ENCODE results near the gene TSHZ3.

The TSHZ3 gene

DNA sequence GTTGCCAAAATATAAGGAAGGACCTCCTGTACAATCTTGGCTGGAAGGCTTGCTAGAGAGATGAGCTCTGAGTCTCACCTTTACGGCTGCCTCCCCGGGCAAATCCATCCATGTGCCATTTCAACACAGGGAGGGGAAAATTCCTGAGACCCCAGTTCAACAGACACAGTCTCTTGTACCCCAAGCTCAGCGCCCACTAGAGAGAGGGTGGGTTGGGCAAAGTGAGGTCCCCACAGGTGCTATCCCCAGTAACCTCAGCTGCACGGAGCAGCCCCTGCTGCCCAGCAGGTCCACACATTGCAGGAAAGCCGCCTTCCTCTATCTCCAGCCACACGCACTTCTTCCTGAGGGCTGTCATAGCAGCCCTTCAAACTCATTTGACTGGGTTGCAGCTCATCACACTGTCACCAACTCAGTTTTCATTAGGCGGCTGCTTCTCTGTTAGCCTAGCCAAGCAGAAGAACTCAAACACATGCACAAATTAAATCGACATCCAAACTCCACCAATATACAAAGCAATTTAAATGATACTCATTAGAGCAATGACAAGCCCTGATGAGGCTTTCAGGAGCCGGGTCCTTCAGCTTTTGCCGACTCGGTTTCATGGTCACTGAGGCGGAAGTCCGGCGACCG, 80.4 kb downstream of the TSHZ3 start:
- no peak for DNase-seq (ENCODE audit: low read depth)
- H3K4me3 ChIP-seq (ENCODE audit: low read depth, low read length), result no peak overlapping the region
- TF ChIP-seq, protein P1, sequence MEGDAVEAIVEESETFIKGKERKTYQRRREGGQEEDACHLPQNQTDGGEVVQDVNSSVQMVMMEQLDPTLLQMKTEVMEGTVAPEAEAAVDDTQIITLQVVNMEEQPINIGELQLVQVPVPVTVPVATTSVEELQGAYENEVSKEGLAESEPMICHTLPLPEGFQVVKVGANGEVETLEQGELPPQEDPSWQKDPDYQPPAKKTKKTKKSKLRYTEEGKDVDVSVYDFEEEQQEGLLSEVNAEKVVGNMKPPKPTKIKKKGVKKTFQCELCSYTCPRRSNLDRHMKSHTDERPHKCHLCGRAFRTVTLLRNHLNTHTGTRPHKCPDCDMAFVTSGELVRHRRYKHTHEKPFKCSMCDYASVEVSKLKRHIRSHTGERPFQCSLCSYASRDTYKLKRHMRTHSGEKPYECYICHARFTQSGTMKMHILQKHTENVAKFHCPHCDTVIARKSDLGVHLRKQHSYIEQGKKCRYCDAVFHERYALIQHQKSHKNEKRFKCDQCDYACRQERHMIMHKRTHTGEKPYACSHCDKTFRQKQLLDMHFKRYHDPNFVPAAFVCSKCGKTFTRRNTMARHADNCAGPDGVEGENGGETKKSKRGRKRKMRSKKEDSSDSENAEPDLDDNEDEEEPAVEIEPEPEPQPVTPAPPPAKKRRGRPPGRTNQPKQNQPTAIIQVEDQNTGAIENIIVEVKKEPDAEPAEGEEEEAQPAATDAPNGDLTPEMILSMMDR (IDR thresholded peaks at IDR 0.05; ENCODE audit: insufficient read depth, low read depth, low read length, missing control alignments), result no peak

DNA sequence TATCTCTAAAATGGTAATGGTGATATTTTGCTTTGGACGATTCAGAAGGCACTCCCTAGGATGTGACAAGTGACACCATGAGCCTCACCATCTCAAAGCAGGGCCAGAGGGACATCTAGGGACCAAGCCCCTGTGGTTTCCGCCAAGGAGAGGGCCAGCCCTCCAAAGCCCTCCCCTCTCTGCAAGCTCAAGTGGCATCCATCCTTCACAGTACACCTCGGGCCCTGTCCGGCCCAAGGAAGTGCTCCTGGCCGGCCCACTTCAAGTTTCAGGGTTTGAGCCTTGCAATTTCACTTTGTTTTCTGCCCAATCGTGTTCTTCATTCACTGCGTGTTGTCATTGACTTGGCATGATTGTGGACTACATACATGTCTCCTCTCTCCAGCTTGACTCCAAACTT, 82.5 kb downstream of the TSHZ3 start:
- no peak for DNase-seq (ENCODE audit: low read depth)
- TF ChIP-seq, protein P1 (IDR thresholded peaks at IDR 0.05; ENCODE audit: insufficient read depth, low read depth, low read length, missing control alignments), result no peak
- no peak overlapping the region for H3K4me3 ChIP-seq (ENCODE audit: low read depth, low read length)

DNA sequence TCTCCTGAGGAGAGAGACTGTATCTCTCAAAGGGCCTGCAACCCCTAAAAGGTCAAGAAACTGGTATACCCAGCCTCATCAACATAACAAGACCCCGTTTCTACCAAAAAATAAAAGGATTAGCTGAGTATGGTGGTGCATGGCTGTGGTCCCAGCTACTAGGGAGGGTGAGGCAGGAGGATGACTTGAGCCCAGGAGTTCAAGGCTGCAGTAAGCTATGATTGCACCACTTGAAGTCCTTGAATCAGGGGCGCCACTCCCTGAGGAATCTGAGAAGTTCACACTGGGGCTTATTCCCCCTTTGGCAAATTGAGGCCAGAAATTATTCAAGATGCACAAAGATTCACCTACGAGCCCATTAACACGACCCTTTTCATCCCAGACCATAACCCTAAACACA, 83.0 kb downstream of the TSHZ3 start:
- TF ChIP-seq, protein P1 (IDR thresholded peaks at IDR 0.05; ENCODE audit: insufficient read depth, low read depth, low read length, missing control alignments), result no peak
- no peak for DNase-seq (ENCODE audit: low read depth)

DNA sequence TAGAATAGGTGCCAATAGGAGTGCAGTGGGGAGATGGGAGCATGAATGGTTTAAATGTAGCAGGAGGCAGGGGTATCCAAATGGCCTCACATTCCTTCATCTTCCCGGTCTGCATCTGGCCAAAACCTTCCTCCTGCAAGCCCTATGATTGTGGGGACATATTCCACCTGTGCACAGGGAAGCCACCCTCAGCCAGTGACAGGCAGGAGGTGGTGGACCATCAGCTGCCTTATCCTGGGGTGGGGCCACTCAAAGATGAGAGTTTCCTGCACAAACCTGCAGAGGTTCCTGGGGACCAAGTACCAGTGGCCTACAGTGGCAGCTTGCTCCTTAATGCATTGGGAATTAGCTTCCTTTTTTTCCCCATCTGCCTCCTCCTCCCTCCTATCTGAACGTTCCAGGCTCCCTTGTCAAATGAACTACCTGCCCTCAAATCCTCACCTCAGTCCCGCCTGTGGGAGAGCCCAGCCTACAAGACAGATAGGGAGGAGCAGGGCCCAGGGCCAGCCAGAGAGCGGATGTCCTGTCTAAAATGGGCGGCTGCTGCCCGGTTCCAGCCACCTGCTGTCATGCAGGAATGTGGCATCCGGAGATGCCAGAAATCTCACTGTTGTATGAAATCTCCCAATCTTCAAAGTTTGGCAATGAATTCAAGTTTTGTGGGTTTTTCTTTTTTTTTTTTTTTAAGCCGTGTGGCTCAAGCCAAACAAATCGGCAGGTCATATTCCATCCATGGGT, 85.0 kb downstream of the TSHZ3 start:
- TF ChIP-seq, protein P1 (IDR thresholded peaks at IDR 0.05; ENCODE audit: insufficient read depth, low read depth, low read length, missing control alignments), result no peak
- H3K4me3 ChIP-seq (ENCODE audit: low read depth, low read length), result no peak overlapping the region
- no peak for DNase-seq (ENCODE audit: low read depth)

More for the DNA sequence above, 83.0 kb downstream of the TSHZ3 start:
- no peak overlapping the region for H3K4me3 ChIP-seq (ENCODE audit: low read depth, low read length)

DNA sequence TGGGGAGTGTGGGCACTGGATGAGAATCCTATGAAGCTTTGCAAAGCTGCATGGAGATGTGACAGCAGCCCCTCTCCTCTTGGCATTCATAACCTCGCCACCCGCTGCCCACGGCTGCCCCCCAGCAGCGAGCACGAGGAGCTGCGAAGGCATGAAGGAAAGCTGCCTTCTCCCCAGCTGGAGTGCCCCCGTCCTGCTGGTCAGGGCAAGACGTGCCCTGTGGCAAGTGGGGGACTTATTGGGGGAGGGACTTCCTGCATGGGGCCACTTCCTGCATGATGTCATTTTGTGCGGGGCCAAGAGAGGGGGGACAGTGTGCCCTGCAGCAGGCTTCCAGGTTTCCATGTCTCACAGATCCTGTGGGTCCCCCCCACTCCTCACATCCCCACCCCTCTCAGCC, 85.9 kb downstream of the TSHZ3 start:
- TF ChIP-seq, protein P1 (IDR thresholded peaks at IDR 0.05; ENCODE audit: insufficient read depth, low read depth, low read length, missing control alignments), result no peak
- H3K4me3 ChIP-seq (ENCODE audit: low read depth, low read length), result no peak overlapping the region
- DNase-seq (ENCODE audit: low read depth), result no peak

DNA sequence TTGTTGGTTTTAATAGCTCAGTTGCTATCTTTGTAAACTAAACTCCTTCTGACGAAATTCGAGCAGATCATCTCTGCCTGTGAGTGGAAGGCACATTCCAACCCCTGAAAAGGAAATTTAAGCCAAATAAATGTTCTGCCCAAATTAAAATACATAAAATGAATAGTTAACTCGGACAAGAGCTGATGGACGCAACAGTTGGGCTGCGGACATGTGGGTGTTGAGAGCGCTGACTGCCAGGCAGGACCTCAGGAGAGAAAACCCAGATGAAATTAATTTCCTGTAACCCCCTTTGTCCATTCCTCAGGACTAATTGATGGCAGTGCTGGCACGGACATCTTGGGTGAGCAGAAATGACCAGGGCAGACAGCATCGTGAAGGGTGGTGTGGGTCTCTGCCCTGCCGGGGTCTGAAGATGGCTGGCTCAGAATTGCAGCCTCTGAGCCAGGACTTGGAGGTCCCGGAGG, 86.5 kb downstream of the TSHZ3 start:
- TF ChIP-seq, protein P1 (IDR thresholded peaks at IDR 0.05; ENCODE audit: insufficient read depth, low read depth, low read length, missing control alignments), result no peak
- no peak overlapping the region for H3K4me3 ChIP-seq (ENCODE audit: low read depth, low read length)
- no peak for DNase-seq (ENCODE audit: low read depth)

Data from GM12865 (cell line).